ENCODE data around the gene HEXD. TPM values are rescaled to one million over a fixed set of nuclear protein-coding genes. Genes with fewer than 3 reads are reported as not detected.

The HEXD gene
- total and polyA plus RNA-seq, 2 of the 8 experiments (the other 6 are each of a cell fraction or from before 2014, with no cell fraction given) = 20.6 to 21.8 TPM

GRCh38 chr17:82388223-82388921 lies 29.8 kb upstream of the HEXD start:
- H2AK5ac ChIP-seq (ENCODE audit: low read depth, low read length) = no peak overlapping the region
- WGBS, 2 experiments (ENCODE audit: extremely low coverage in 1 of 2, insufficient coverage in 1 of 2, insufficient read length in 1 of 2, insufficient replicate concordance in 2 of 2, low coverage in 1 of 2, low lambda C conversion rate in 2 of 2, missing lambda C conversion rate in 1 of 2) = 86% methylated on average over 14 of the region's 34 CpGs; no CpG with 5 or more reads in 1 of the 2 experiments
- 0 out of 8 replicates have a peak, but pooled peaks cover 0 to 2% (median 0%) of the 10 kb centered on the region in 4 experiments for H3K36me3 ChIP-seq (ENCODE audit: control insufficient read depth in 2 of 4, insufficient read depth in 4 of 4, low read length in 3 of 4)
- no peak overlapping the region for H3K18ac ChIP-seq (ENCODE audit: extremely low read depth, low read length)
- H3K4me1 ChIP-seq (replicated peaks in 1 of 4; ENCODE audit: control insufficient read depth in 3 of 4, insufficient read depth in 4 of 4, low read length in 3 of 4) = peaks cover 0 to 9% (median 5%) of the 10 kb centered on the region in 4 experiments; a peak in 5 of 7 replicates
- no peak overlapping the region for H3K4me3 ChIP-seq (ENCODE audit: extremely low read depth in 1 of 4, insufficient read depth in 2 of 4, low read depth in 3 of 4, low read length in 4 of 4)
- H4K91ac ChIP-seq (replicated peaks; ENCODE audit: insufficient read length, low read length) = no peak overlapping the region
- POLR2A ChIA-PET (ENCODE audit: partially characterized antibody) = no interaction called here
- H3K79me1 ChIP-seq (ENCODE audit: low read depth, low read length) = no peaks in the 10 kb centered on the region
- no peak overlapping the region for H4K5ac ChIP-seq (ENCODE audit: insufficient read length, low read depth, low read length)
- no peak overlapping the region for H2BK12ac ChIP-seq (ENCODE audit: low read depth, low read length)
- no peaks in the 10 kb centered on the region for H3K79me2 ChIP-seq (ENCODE audit: control insufficient read depth in 1 of 2, insufficient read depth in 2 of 2, low read length in 2 of 2)
- no peak overlapping the region for H3K56ac ChIP-seq (replicated peaks; ENCODE audit: insufficient read length, low read depth, low read length)
- no peak overlapping the region for H2AFZ ChIP-seq (ENCODE audit: low read length)
- H3K27ac ChIP-seq (ENCODE audit: low read depth, low read length) = no peak overlapping the region
- no peak overlapping the region for H2BK15ac ChIP-seq (ENCODE audit: low read length)
- H3K4ac ChIP-seq (replicated peaks; ENCODE audit: insufficient read length, low read depth, low read length) = no peak overlapping the region
- DNase-seq (ENCODE audit: low read depth in 1 of 2, low spot score in 2 of 2) (no peak), FAIRE-seq (no peak)
- no peak overlapping the region for H3K9ac ChIP-seq (replicated peaks in 1 of 4; ENCODE audit: extremely low read depth in 1 of 4, low read depth in 3 of 4, low read length in 3 of 4)
- H3K27me3 ChIP-seq (replicated peaks in 1 of 4; ENCODE audit: control insufficient read depth in 3 of 4, extremely low read depth in 1 of 4, insufficient read depth in 3 of 4, low read length in 3 of 4) = no peaks in the 10 kb centered on the region
- no peak overlapping the region for H3K14ac ChIP-seq (ENCODE audit: insufficient read length)
- CTCF ChIA-PET (ENCODE audit: partially characterized antibody) = interaction anchor here (0.6 to 1.7 kb wide), 2 partner anchors 33 to 47 kb away, joined by 3 read pairs; no protein-coding TSS in a partner anchor
- peak overlapping the region; percentile 85; the same call in 1 of the 2 replicates for H4K8ac ChIP-seq (ENCODE audit: extremely low read depth, insufficient read depth, low read length)
- H3K4me2 ChIP-seq (ENCODE audit: insufficient read depth in 1 of 2, low read depth in 2 of 2, low read length in 2 of 2) = no peak overlapping the region
- H3K9me3 ChIP-seq (ENCODE audit: insufficient read depth in 2 of 2, low read depth in 1 of 2, low read length in 1 of 2) = no peaks in the 10 kb centered on the region
- no peak overlapping the region for H2BK120ac ChIP-seq (replicated peaks; ENCODE audit: low read depth, low read length)
- no peak overlapping the region for H2BK5ac ChIP-seq (ENCODE audit: low read depth, low read length)
- H3K23me2 ChIP-seq (ENCODE audit: low read depth, low read length) = no peaks in the 10 kb centered on the region
- H4K20me1 ChIP-seq (replicated peaks in 1 of 2; ENCODE audit: control insufficient read depth in 1 of 2, insufficient read depth in 2 of 2, low read length in 2 of 2) = peaks cover 0 to 1% of the 10 kb centered on the region in 2 experiments
- H2BK20ac ChIP-seq (ENCODE audit: low read length) = no peak overlapping the region
- no peak overlapping the region for H3K23ac ChIP-seq (ENCODE audit: insufficient read length)
